NCI-H2081 treated with DMSO at 0.1 percent for 48 hours (cell line): Measurements from ENCODE around the gene GALNT18.
A peak's percentile ranks its signal among the peaks of the same experiment; 100 is the strongest.

Source experiments
- DNase-seq: peaks from one replicate; lab custom pipeline; 2025; lab: John Stamatoyannopoulos, UW

Gene GALNT18

DNA sequence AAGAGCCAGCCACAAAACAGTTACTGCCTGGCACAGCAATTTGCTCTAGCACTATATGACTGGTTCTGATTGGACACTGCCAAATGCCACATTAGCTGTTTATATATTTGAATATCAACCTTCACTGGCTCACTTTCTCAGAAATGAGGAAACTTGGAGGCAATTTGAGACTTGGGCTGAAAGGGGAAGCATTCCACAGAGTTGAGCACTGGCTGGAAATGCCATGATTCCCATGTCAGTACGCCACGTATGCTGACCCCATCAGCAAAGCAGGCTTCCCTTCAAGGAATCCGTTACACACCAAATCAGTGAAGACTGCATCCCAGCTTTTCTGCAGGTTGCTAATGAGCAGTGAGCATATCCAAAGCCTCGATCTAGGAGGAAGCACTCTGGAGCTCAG is 34.7 kb downstream of the GALNT18 start:
- DNase-seq: no peak

GRCh38 chr11:11586465-11586864 is 35.3 kb downstream of the GALNT18 start:
- no peak for DNase-seq

- DNase-seq: no peak
These were observed 36.9 kb downstream of the GALNT18 start for GRCh38 chr11:11584937-11585336.

DNA sequence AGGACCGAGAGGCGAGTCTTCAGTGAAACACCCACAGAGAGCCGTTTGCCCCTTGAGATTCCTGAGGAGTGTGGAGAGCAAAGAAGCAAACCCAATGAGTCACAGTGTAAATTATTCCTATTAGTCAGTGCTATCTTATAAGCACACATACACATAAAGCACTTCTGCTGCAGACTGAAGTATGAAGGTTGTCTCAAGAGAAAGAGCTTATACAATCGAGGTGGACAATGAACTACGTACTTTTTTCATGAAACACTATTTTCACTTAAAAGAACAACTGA is 37.3 kb downstream of the GALNT18 start:
- no peak for DNase-seq

DNA sequence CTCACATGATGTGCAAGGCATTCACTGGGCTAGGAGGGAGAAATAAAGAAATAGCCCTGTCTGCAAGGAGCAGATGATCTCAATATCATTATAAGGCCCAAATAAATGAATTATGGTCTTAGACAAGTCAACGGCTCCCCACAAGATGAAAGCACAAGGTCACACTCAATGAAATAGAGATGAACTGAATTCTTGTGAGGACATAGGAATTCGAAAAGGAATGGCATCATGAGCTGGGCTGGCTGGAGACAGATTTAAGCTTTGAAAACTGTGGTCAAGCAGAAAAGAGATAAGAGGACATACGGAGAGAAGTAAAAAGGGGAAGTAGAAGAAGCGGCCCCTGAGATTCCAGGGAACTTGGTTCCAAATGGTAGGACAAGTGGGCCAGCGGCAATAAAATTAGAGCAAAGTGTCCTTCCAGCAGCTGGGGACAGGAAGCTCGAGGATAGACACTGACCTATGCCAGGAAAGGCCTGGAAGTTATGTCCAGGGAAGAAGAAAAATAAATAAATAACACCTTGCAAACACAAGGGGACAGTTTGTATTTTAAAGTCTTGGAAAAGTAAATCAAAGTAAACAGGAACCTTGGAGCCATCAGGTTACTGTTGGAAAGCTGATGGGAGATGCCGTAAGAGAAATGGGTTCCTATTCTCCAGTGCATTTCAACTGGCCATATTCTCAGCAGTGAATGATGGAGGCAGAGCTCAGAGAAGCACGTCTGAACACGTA is 37.8 kb downstream of the GALNT18 start:
- no peak for DNase-seq

DNA sequence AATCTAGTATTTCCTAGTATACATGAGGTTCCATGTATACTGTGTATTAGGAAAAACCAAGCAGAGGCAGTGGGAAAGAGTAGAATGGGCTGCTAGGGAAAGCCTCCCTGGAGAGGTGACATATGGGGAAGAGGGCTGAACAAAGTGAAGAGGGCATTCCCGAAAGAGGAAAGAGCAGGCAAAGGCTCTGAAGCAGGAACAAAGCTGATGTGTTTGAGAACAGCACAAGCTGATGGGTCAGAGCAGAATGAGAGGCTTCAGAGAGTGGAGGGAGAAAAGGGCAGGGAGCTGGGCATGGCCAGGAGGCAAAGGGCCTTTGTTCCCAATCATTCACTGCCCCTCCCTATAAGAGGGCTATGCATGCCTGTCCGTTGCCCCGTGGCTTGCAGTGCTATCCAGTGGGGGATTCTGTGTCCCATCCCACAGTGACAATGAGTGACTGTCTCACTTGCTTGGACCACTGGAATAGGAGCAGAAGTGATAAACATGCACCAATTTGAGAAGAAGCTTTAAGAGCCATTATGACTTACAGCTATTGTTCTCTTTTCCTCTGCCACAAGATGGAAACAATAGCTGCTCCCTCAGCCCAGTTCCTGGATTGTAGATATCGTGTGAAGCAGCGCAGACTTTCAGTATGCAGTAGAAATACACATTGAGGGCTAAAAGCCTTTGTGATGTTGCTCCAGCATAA is 39.6 kb downstream of the GALNT18 start:
- DNase-seq: no peak

- DNase-seq: no peak
These were observed 40.3 kb downstream of the GALNT18 start for GRCh38 chr11:11581481-11581880.

DNA sequence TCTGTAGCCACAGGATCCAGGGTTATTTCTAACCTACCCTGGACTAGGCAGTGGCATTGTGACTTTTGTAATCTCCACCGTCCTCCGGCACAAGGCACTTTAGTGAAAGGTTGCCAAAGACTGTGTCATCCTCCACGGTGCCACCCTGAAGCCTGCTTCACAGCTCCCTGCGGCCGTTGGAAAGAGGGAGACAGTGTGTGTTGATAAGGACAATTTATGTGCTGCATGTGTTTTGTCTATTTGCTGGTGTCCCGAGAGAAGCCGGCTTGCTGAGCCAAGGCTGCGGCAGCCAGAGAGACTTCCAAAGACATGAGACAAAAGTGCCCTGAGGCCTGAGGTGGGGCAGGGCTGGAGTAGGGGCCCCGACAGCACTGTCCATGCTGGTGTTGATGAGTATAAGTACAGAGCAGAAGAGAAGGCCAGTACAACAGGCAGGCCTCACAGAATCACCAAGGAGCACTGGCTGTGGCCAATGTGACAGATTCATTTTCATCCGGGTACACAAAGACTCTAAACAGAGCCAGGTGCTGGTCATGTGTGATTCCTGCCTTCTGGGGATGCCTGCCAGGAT is 40.9 kb downstream of the GALNT18 start:
- peak; percentile 54 for DNase-seq

GRCh38 chr11:11580012-11580411 is 41.8 kb downstream of the GALNT18 start:
- no peak for DNase-seq

DNA sequence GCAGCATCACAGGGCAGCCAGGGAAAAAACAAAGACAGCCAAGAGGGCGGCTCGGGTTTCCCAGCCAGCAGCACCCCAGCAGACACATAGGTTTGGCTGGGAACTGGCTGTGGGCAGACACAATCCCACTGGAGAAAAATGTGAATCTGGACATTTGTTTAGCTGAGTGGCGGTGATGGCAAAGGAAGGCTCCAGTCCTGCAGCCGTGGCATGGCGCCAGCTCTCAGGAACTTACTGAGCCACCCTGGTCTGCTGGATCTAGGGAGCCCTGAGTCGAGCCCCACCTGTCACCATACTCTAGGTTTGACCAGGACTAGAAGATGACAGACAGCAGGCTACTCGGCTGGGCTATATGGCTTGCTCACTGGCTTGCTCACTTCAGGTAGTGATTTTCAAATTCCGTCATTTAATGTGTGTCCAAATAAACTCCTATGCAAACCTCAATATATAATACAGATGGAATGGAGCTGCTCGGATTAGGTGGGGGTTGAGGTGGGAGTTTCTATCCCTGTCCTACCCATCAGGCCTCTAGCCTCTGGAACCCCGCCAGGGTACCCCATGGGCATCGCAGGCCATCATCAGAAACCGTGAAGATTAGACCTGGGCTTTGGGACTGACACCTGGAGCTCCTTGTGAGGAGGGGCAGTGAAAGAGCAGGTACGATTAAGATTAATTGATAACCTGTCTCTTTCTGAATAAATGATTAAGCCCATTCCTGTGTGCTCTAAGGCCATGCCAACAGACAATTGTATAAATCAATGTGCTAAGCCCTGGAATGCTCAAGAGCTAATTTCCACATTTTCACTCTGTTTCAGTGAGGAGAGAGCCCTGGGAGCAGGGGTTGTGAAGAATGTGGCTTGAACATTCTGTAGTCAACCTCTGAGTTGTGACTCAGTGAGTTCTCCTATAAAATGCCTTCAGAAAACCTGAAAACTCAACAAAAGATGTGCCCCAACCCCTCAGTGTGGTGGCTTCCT is 42.5 kb downstream of the GALNT18 start:
- no peak for DNase-seq

- no peak for DNase-seq
These were observed 43.6 kb downstream of the GALNT18 start for GRCh38 chr11:11577932-11578911.

DNA sequence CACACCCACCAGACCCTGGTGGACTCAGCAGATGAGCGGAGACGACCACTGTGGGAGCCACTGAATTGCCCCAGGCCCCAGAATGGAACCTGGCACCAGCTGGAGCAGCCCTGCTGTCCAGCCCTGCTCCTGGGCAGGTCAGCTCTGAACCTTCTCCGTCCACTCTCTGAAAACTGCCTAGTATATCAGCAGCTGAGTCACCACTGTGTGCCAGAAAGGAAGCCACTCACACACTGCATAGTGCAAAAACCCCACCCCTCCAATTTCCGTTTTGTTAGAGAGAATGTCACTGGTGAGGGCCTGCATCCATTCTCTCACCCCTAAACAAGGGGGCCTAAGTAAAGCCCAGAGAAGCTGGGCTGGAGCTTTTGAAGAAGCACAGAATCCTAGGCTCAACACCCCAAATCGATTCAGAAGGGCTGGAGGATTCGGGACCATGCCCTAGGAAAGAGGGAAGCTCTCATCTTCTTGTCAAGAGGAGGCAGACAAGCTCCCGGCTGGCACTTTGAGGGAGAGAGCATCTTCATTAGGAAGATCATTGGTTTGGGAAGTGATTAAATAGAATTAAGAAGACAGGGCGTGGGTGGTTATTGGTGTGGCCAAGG is 44.5 kb downstream of the GALNT18 start:
- no peak for DNase-seq

DNA sequence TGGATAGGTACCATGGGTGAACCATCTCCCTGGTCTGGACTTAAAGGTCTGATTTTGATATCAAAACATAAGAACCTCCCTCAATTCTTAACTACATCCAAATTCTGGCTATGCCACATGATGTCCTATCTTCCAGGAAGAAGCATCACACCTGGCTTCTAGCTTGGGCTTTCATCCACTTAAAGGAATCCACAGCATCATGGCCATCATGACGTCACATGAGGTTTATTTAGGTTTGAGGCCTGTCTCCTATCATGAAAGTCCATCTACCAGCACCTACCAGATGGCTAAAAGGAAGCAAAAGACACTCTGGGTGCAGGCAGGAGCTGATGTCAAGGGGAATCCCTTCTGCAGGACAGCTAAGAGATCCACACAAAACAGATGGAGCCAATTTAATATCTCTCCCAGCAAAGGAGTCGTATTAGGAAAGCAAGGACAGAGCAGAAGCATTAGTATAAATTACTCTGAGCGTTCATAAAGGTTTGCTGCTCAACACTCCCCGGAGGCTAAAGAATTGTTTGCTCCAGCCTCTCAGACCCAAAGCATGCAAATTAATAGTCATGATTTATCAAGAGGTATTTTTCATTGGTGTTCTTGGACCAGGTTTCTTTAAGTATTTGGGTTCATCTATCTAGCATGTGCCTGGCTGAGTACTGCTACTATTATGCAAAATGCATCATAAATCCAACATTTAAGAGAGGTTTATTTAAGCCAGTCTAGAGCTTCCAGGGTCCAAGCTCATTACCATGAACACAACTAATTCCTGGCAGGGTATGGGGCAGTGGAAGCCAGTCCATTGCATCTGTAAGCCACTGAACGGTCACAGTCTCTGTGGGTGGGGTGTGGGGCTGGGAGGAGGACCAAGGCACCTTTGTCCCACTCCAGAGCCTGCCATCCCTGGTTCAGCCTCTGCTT is 47.2 kb downstream of the GALNT18 start:
- no peak for DNase-seq

DNA sequence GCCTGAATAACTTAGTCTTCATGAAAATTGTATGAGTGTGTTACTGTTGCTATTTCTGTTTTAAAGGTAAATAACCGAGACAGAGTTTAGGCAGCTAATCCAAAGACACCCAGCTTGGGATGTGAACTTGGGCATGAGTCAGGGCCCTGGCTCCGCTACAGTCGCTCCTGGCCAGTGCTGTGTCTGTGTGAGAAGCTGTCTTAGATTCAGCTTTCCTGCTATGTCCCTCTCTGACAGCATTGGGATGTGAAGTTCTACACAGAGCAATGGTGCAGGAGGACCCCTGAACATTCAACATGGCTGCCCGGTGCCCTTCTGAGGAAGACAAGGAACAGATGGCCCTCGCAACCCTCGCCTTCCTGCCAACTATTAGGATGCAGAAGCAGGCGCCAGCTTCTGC is 49.4 kb downstream of the GALNT18 start:
- DNase-seq: no peak

- no peak for DNase-seq
These were observed 49.9 kb downstream of the GALNT18 start for GRCh38 chr11:11571893-11572292.

- DNase-seq: no peak
These were observed 51.0 kb downstream of the GALNT18 start for GRCh38 chr11:11570823-11571222.

GRCh38 chr11:11569936-11570491 is 51.8 kb downstream of the GALNT18 start:
- DNase-seq: no peak

DNA sequence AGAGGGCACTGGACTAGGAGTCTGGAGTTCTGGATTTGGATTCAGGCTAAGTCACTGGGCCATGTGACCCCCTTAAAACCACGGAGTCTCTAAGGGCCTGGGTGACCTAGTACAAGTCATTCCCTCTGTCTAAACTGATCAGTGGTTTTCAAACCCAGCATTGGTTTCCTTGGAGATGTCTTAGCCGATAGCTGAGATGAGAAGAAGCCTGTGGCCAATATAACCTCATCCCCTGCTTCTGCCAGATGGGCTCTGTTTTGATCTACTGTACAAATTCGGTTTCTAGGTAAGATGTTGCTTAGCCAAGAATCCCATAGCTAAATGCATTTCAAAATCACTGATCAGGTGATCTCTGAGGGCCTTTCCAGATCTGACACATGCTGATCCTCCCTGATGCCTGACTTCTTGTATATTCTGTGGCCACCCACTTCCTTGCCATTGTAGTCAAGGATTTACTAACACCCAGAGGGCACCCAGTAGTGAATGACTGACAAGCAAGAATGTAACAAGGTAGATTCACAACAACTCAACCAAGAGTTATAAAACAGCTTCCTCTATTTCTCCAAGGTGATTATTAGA is 53.1 kb downstream of the GALNT18 start:
- no peak for DNase-seq
